Esophagus squamous epithelium (tissue), 5 donors: ENCODE results near the gene KCNK18. TPM values are rescaled to one million over a fixed set of nuclear protein-coding genes. Genes with fewer than 3 reads are reported as not detected.

ENCODE experiments used
- DNase-seq: peaks from one replicate; lab custom pipeline; 2025; lab: John Stamatoyannopoulos, UW
- H3K27ac ChIP-seq, 4 donors: fragments of 200-600 bp; sonication (generic); one replicate each; pipeline ENCODE4 v1.5.1; 2016 to 2019; ENCODE audit warnings: mild to moderate bottlenecking in 1 of 4
- H3K27me3 ChIP-seq, 4 donors: fragments of 200-600 bp; sonication (generic); 1 replicate in 3 of 4; 2 replicates in 1 of 4; pipeline versions ENCODE4 v1.5.1 to v1.6.0; 2017 to 2021; ENCODE audit warnings: antibody characterized with exemption in 1 of 4
- H3K36me3 ChIP-seq, 3 donors: fragments of 200-600 bp; sonication (generic); one replicate each; pipeline ENCODE4 v1.5.1; 2016 to 2019
- H3K4me1 ChIP-seq, 3 donors: fragments of 200-600 bp; sonication (generic); one replicate each; pipeline ENCODE4 v1.5.1; 2017 to 2019
- H3K4me3 ChIP-seq, 4 donors: fragments of 200-600 bp; sonication (generic); 1 replicate in 3 of 4; 2 replicates in 1 of 4; pipeline ENCODE4 v1.5.1; 2016 to 2019; ENCODE audit warnings: mild to moderate bottlenecking in 2 of 4, moderate library complexity in 1 of 4
- H3K9me3 ChIP-seq, 3 donors: fragments of 200-600 bp; sonication (generic); one replicate each; pipeline ENCODE4 v1.5.1; 2016 to 2019
- CTCF ChIP-seq, 6 experiments: fragments of 450-650 bp in 4 of 6; fragments of 200-600 bp in 2 of 6; sonication (generic) in 2 of 6; IDR thresholded peaks; one replicate each; pipeline ENCODE4 v1.5.1; 2016 to 2019; ENCODE audit warnings: antibody characterized with exemption in 6 of 6, mild to moderate bottlenecking in 4 of 6, moderate library complexity in 4 of 6
- POLR2A ChIP-seq, 4 donors: fragments of 450-650 bp; IDR thresholded peaks; one replicate each; pipeline ENCODE4 v1.6.1; 2017; ENCODE audit warnings: antibody characterized with exemption in 4 of 4, mild to moderate bottlenecking in 4 of 4, moderate library complexity in 3 of 4
- WGBS, 2 donors: methylation state at CpG; one replicate each; pipeline ENCODE4 v1.1.5; 2018; 5-methylcytosine and 5-hydroxymethylcytosine counted together
- intact Hi-C: fragments of 100-400 bp; cut with DNase I; formaldehyde crosslinking; loops from one replicate; pipeline ENCODE4 v1.15.0; 2022
- total RNA-seq, 4 donors: library from RNA; depleted of rRNA; stranded (reverse); fragments of >200 nt; gene quantifications; one replicate each; pipeline ENCODE4 v1.1.0, GENCODE V29; 2016
- donor health status: DM: yes; HTN: yes; CAD: no.

The KCNK18 gene
- total RNA-seq, 4 donors from 2014 or later, result not detected

GRCh38 chr10:117163954-117164548 lies 33.2 kb upstream of the KCNK18 start:
- intact Hi-C loops, result no loop called here
- H3K27me3 ChIP-seq, result peaks cover 48 to 100% (median 69%) of the 10 kb centered on the region in 4 donors
- H3K9me3 ChIP-seq, result no peaks in the 10 kb centered on the region
- H3K4me1 ChIP-seq, result peaks cover 34 to 62% (median 38%) of the 10 kb centered on the region in 3 donors
- 31 to 34% methylated on average over 14 to 15 of the region's 16 CpGs for WGBS, 2 donors
- H3K4me3 ChIP-seq, result no peak overlapping the region
- no peaks in the 10 kb centered on the region for H3K36me3 ChIP-seq
- DNase-seq, result no peak
- no peak for TF ChIP-seq CTCF (IDR thresholded peaks at IDR 0.05)
- no peak for TF ChIP-seq POLR2A (IDR thresholded peaks at IDR 0.05)
- H3K27ac ChIP-seq, result no peak overlapping the region

- H3K9me3 ChIP-seq, result no peaks in the 10 kb centered on the region
- 7 to 8% methylated on average over 31 to 32 of the region's 32 CpGs for WGBS, 2 donors
- H3K36me3 ChIP-seq, result no peaks in the 10 kb centered on the region
- TF ChIP-seq POLR2A (IDR thresholded peaks at IDR 0.05), result no peak
- TF ChIP-seq CTCF (IDR thresholded peaks at IDR 0.05), result no peak
- no peak overlapping the region for H3K27ac ChIP-seq
- peak overlapping the region in 3 of 4 donors; percentile 14 to 45 (median 18) for H3K4me3 ChIP-seq
- H3K27me3 ChIP-seq, result peaks cover 41 to 100% (median 71%) of the 10 kb centered on the region in 4 donors
- peaks cover 34 to 62% (median 38%) of the 10 kb centered on the region in 3 donors for H3K4me1 ChIP-seq
- intact Hi-C loops, result no loop called here
- no peak for DNase-seq
These were observed 32.4 kb upstream of the KCNK18 start for GRCh38 chr10:117164592-117165537.

- H3K27me3 ChIP-seq, result peaks cover 41 to 100% (median 70%) of the 10 kb centered on the region in 4 donors
- TF ChIP-seq POLR2A (IDR thresholded peaks at IDR 0.05), result no peak
- TF ChIP-seq CTCF (IDR thresholded peaks at IDR 0.05), result peak in 4 of 6 experiments; percentile 29 to 60 (median 34)
- H3K27ac ChIP-seq, result no peak overlapping the region
- intact Hi-C loops, result no loop called here
- H3K4me1 ChIP-seq, result peaks cover 34 to 62% (median 38%) of the 10 kb centered on the region in 3 donors
- peak overlapping the region in 3 of 4 donors; percentile 14 to 45 (median 18) for H3K4me3 ChIP-seq
- 1 to 4% methylated on average over 8 to 15 of the region's 51 CpGs for WGBS, 2 donors
- H3K9me3 ChIP-seq, result no peaks in the 10 kb centered on the region
- DNase-seq, result no peak
- no peaks in the 10 kb centered on the region for H3K36me3 ChIP-seq
These were observed 31.5 kb upstream of the KCNK18 start for GRCh38 chr10:117165538-117166417.

- no peaks in the 10 kb centered on the region for H3K36me3 ChIP-seq
- H3K27me3 ChIP-seq, result peaks cover 41 to 100% (median 68%) of the 10 kb centered on the region in 4 donors
- H3K9me3 ChIP-seq, result no peaks in the 10 kb centered on the region
- TF ChIP-seq POLR2A (IDR thresholded peaks at IDR 0.05), result no peak
- no peak for TF ChIP-seq CTCF (IDR thresholded peaks at IDR 0.05)
- H3K27ac ChIP-seq, result no peak overlapping the region
- intact Hi-C loops, result no loop called here
- peaks cover 34 to 62% (median 38%) of the 10 kb centered on the region in 3 donors for H3K4me1 ChIP-seq
- no peak for DNase-seq
- H3K4me3 ChIP-seq, result no peak overlapping the region
- 10% methylated on average over 8 to 20 of the region's 41 CpGs for WGBS, 2 donors
These were observed 30.6 kb upstream of the KCNK18 start for GRCh38 chr10:117166418-117167345.
